Right forelimb (tissue), 1 donor: Measurements from ENCODE around the gene PSME3IP1.
"Not testable (repeated sequence)": the region's sequence is repeated elsewhere in the genome, so short reads cannot be mapped to it uniquely, and the experiment has no call there.

ENCODE experiments used
- DNase-seq: peaks from one replicate; pipeline ENCODE4 v3.0.0-alpha.2; 2018

The PSME3IP1 gene

GRCh38 chr16:57196286-57196685 is 10.4 kb upstream of the PSME3IP1 start:
- no peak for DNase-seq

- no peak for DNase-seq
Measured at GRCh38 chr16:57194512-57194911, 8.7 kb upstream of the PSME3IP1 start.

- DNase-seq: no peak
Measured at GRCh38 chr16:57192720-57193486, 7.1 kb upstream of the PSME3IP1 start.

GRCh38 chr16:57192146-57192545 is 6.3 kb upstream of the PSME3IP1 start:
- DNase-seq: no peak

GRCh38 chr16:57191056-57191571 is 5.3 kb upstream of the PSME3IP1 start:
- no peak for DNase-seq

- no peak for DNase-seq
Measured at GRCh38 chr16:57190136-57190535, 4.3 kb upstream of the PSME3IP1 start.

GRCh38 chr16:57189527-57189926 is 3.7 kb upstream of the PSME3IP1 start:
- not testable (repeated sequence) for DNase-seq

- no peak for DNase-seq
Measured at GRCh38 chr16:57188711-57189002, 2.8 kb upstream of the PSME3IP1 start.

GRCh38 chr16:57187902-57188710 is 2.3 kb upstream of the PSME3IP1 start:
- not testable (repeated sequence) for DNase-seq

- peak; percentile 54 for DNase-seq
Measured at GRCh38 chr16:57186872-57187854, 1.3 kb upstream of the PSME3IP1 start.

- peak; percentile 72 for DNase-seq
Measured at GRCh38 chr16:57185446-57185944, 344 bp downstream of the PSME3IP1 start.

- DNase-seq: no peak
Measured at GRCh38 chr16:57184887-57185445, 873 bp downstream of the PSME3IP1 start.

GRCh38 chr16:57184113-57184512 is 1.7 kb downstream of the PSME3IP1 start:
- DNase-seq: no peak

- no peak for DNase-seq
Measured at GRCh38 chr16:57179215-57179828, 6.5 kb downstream of the PSME3IP1 start.

- no peak for DNase-seq
Measured at GRCh38 chr16:57178793-57179212, 7.0 kb downstream of the PSME3IP1 start.

- DNase-seq: no peak
Measured at GRCh38 chr16:57178196-57178595, 7.6 kb downstream of the PSME3IP1 start.

GRCh38 chr16:57175896-57176295 is 9.9 kb downstream of the PSME3IP1 start:
- DNase-seq: no peak

GRCh38 chr16:57172721-57173290 is 13.0 kb downstream of the PSME3IP1 start:
- DNase-seq: no peak

- no peak for DNase-seq
Measured at GRCh38 chr16:57169327-57169726, 16.5 kb downstream of the PSME3IP1 start.

GRCh38 chr16:57167953-57168352 is 17.9 kb downstream of the PSME3IP1 start:
- DNase-seq: no peak

GRCh38 chr16:57167538-57167937 is 18.3 kb downstream of the PSME3IP1 start:
- DNase-seq: no peak
